H1 (cell line): ENCODE measurements around the gene BMP4. TPM values are rescaled to one million over a fixed set of nuclear protein-coding genes. Genes with fewer than 3 reads are reported as not detected.

ENCODE experiments used
- CTCF ChIA-PET: fragments of 300-600 bp; sonication (Branson Sonifier 250); formaldehyde crosslinking; loops from one replicate; lab custom pipeline; 2021; ENCODE audit not compliant: partially characterized antibody; lab: Charles Lee
- POLR2A ChIA-PET: fragments of 300-600 bp; sonication (Branson Sonifier 250); formaldehyde crosslinking; loops from one replicate; lab custom pipeline; 2021; ENCODE audit warnings: inconsistent platforms; ENCODE audit not compliant: partially characterized antibody; lab: Charles Lee
- DNase-seq, 2 experiments: peaks; one replicate each; pipeline versions ENCODE4 v3.0.0 to v3.0.0-alpha.2; 2010 to 2022; ENCODE audit warnings: low spot score in 2 of 2, low read depth in 1 of 2, mixed read lengths in 1 of 2
- FAIRE-seq: peaks from 2 replicates; lab custom pipeline; 2011; peaks lifted over from hg19 to GRCh38; lab: Jason Lieb, UNC
- H2AFZ ChIP-seq: 2 replicates; pipeline ENCODE4 v1.8.1; 2012; ENCODE audit warnings: low read length, inconsistent platforms
- H2AK5ac ChIP-seq: 2 replicates; pipeline ENCODE4 v1.6.1; 2013; ENCODE audit warnings: low read depth, low read length
- H2BK120ac ChIP-seq: replicated peaks from 2 replicates; pipeline ENCODE3; 2013; ENCODE audit warnings: low read depth, low read length, inconsistent platforms
- H2BK12ac ChIP-seq: 2 replicates; pipeline ENCODE4 v1.6.1; 2013; ENCODE audit warnings: low read depth, low read length
- H2BK15ac ChIP-seq: 2 replicates; pipeline ENCODE4 v1.6.1; 2013; ENCODE audit warnings: low read length
- H2BK20ac ChIP-seq: 2 replicates; pipeline ENCODE4 v1.6.1; 2013; ENCODE audit warnings: low read length
- H2BK5ac ChIP-seq: 2 replicates; pipeline ENCODE4 v1.6.1; 2013; ENCODE audit warnings: low read depth, low read length
- H3K14ac ChIP-seq: 2 replicates; pipeline ENCODE4 v1.6.1; 2013; ENCODE audit warnings: inconsistent platforms; ENCODE audit not compliant: insufficient read length
- H3K18ac ChIP-seq: 2 replicates; pipeline ENCODE4 v1.6.1; 2013; ENCODE audit warnings: low read length; ENCODE audit errors: extremely low read depth
- H3K23ac ChIP-seq: 2 replicates; pipeline ENCODE4 v1.6.1; 2013; ENCODE audit warnings: inconsistent platforms; ENCODE audit not compliant: insufficient read length
- H3K23me2 ChIP-seq: 2 replicates; pipeline ENCODE4 v1.6.1; 2013; ENCODE audit warnings: low read depth, low read length
- H3K27ac ChIP-seq: 2 replicates; pipeline ENCODE4 v1.6.1; 2011; ENCODE audit warnings: low read depth, low read length, inconsistent platforms
- H3K27me3 ChIP-seq, 4 experiments: replicated peaks in 1 of 4; 1 replicate in 1 of 4; 2 replicates in 3 of 4; pipeline versions ENCODE4 v1.6.1 to v1.8.1; 2011 to 2013; ENCODE audit warnings: low read length in 3 of 4, mild to moderate bottlenecking in 3 of 4, inconsistent platforms in 2 of 4, mixed read lengths in 2 of 4, moderate library complexity in 1 of 4; ENCODE audit not compliant: control insufficient read depth in 3 of 4, insufficient read depth in 3 of 4; ENCODE audit errors: extremely low read depth in 1 of 4
- H3K36me3 ChIP-seq, 4 experiments: 2 replicates each; pipeline versions ENCODE4 v1.6.1 to v1.8.1; 2011 to 2013; ENCODE audit warnings: mild to moderate bottlenecking in 4 of 4, low read length in 3 of 4, moderate library complexity in 2 of 4, control low read depth in 1 of 4, inconsistent platforms in 1 of 4; ENCODE audit not compliant: insufficient read depth in 4 of 4, control insufficient read depth in 2 of 4
- H3K4ac ChIP-seq: replicated peaks from 2 replicates; pipeline ENCODE3; 2013; ENCODE audit warnings: low read length, low read depth, mixed read lengths, inconsistent platforms; ENCODE audit not compliant: insufficient read length
- H3K4me1 ChIP-seq, 4 experiments: replicated peaks in 1 of 4; 1 replicate in 1 of 4; 2 replicates in 3 of 4; pipeline versions ENCODE4 v1.6.1 to v1.8.1; 2011 to 2013; ENCODE audit warnings: low read length in 3 of 4, inconsistent platforms in 2 of 4, mixed read lengths in 1 of 4; ENCODE audit not compliant: insufficient read depth in 4 of 4, control insufficient read depth in 3 of 4
- H3K4me2 ChIP-seq, 2 experiments: 2 replicates each; pipeline versions ENCODE4 v1.6.1 to v1.8.1; 2011 to 2013; ENCODE audit warnings: low read depth in 2 of 2, low read length in 2 of 2, control low read depth in 1 of 2, inconsistent platforms in 1 of 2, mild to moderate bottlenecking in 1 of 2; ENCODE audit not compliant: insufficient read depth in 1 of 2
- H3K4me3 ChIP-seq, 4 experiments: fragments of 200-600, 300-600 bp in 1 of 4; sonication (generic), shearing (Covaris generic), sonication (Bioruptor Twin) in 1 of 4; 2 replicates each; pipeline versions ENCODE4 v1.5.1 to v1.8.1; 2011 to 2016; ENCODE audit warnings: low read length in 4 of 4, low read depth in 3 of 4, control low read depth in 2 of 4, inconsistent platforms in 2 of 4, mild to moderate bottlenecking in 2 of 4, mixed read lengths in 1 of 4, moderate library complexity in 1 of 4; ENCODE audit not compliant: insufficient read depth in 2 of 4; ENCODE audit errors: extremely low read depth in 1 of 4
- H3K56ac ChIP-seq: replicated peaks from 2 replicates; pipeline ENCODE3; 2013; ENCODE audit warnings: low read depth, mild to moderate bottlenecking, mixed read lengths, low read length, inconsistent platforms; ENCODE audit not compliant: insufficient read length
- H3K79me1 ChIP-seq: 2 replicates; pipeline ENCODE4 v1.6.1; 2013; ENCODE audit warnings: low read depth, low read length, control low read depth
- H3K79me2 ChIP-seq, 2 experiments: 2 replicates each; pipeline versions ENCODE4 v1.6.1 to v1.8.1; 2012 to 2013; ENCODE audit warnings: low read length in 2 of 2, mild to moderate bottlenecking in 2 of 2, inconsistent platforms in 1 of 2; ENCODE audit not compliant: insufficient read depth in 2 of 2, control insufficient read depth in 1 of 2
- H3K9ac ChIP-seq, 4 experiments: replicated peaks in 1 of 4; 1 replicate in 1 of 4; 2 replicates in 3 of 4; pipeline versions ENCODE4 v1.6.1 to v1.8.1; 2011 to 2013; ENCODE audit warnings: low read depth in 3 of 4, low read length in 3 of 4, control low read depth in 2 of 4, mild to moderate bottlenecking in 2 of 4, moderate library complexity in 2 of 4, inconsistent platforms in 1 of 4; ENCODE audit errors: extremely low read depth in 1 of 4
- H3K9me3 ChIP-seq, 2 experiments: 2 replicates each; pipeline versions ENCODE4 v1.6.1 to v1.8.1; 2012 to 2013; ENCODE audit warnings: mild to moderate bottlenecking in 2 of 2, moderate library complexity in 2 of 2, control low read depth in 1 of 2, inconsistent platforms in 1 of 2, low read depth in 1 of 2, low read length in 1 of 2, mixed read lengths in 1 of 2; ENCODE audit not compliant: insufficient read depth in 2 of 2
- H4K20me1 ChIP-seq, 2 experiments: replicated peaks in 1 of 2; 2 replicates each; pipeline versions ENCODE3 to v1.8.1; 2011 to 2013; ENCODE audit warnings: inconsistent platforms in 2 of 2, low read length in 2 of 2, mild to moderate bottlenecking in 1 of 2; ENCODE audit not compliant: insufficient read depth in 2 of 2, control insufficient read depth in 1 of 2
- H4K5ac ChIP-seq: 2 replicates; pipeline ENCODE4 v1.6.1; 2013; ENCODE audit warnings: low read length, low read depth, mixed read lengths, inconsistent platforms; ENCODE audit not compliant: insufficient read length
- H4K8ac ChIP-seq: 2 replicates; pipeline ENCODE4 v1.8.0; 2013; ENCODE audit warnings: mild to moderate bottlenecking, moderate library complexity, low read length, inconsistent platforms; ENCODE audit not compliant: insufficient read depth; ENCODE audit errors: extremely low read depth
- H4K91ac ChIP-seq: replicated peaks from 2 replicates; pipeline ENCODE3; 2013; ENCODE audit warnings: low read length, mixed read lengths, inconsistent platforms; ENCODE audit not compliant: insufficient read length
- EZH2 ChIP-seq: fragments of 200-600 bp; sonication (generic); IDR thresholded peaks from 2 replicates; pipeline ENCODE4 v1.7.1; 2012; ENCODE audit warnings: low read depth, mild to moderate bottlenecking, moderate library complexity, low read length, inconsistent platforms; ENCODE audit not compliant: severe bottlenecking
- RAD21 ChIP-seq, 2 experiments: IDR thresholded peaks in 1 of 2; conservative IDR thresholded peaks in 1 of 2; 2 replicates each; pipeline ENCODE4 v1.6.1; 2011; ENCODE audit warnings: low read depth in 2 of 2, low read length in 2 of 2, improper control_type of control experiment in 1 of 2, inconsistent platforms in 1 of 2, mild to moderate bottlenecking in 1 of 2, moderate library complexity in 1 of 2
- WGBS, 2 experiments: shearing (Covaris generic) in 1 of 2; methylation state at CpG; one replicate each; pipeline versions ENCODE4 v1.1.6 to v1.1.7; 2013 to 2015; ENCODE audit warnings: low lambda C conversion rate in 2 of 2, mixed read lengths in 2 of 2, inconsistent platforms in 1 of 2, low coverage in 1 of 2, missing lambda C conversion rate in 1 of 2; ENCODE audit not compliant: insufficient replicate concordance in 2 of 2, insufficient coverage in 1 of 2, insufficient read length in 1 of 2; ENCODE audit errors: extremely low coverage in 1 of 2, missing lambda C conversion rate in 1 of 2; 5-methylcytosine and 5-hydroxymethylcytosine counted together
- polyA plus RNA-seq, 7 experiments: library from polyadenylated mRNA; depleted of rRNA in 3 of 7; stranded (reverse) in 5 of 7; unstranded in 2 of 7; fragments of >200 nt in 5 of 7; fragments of 200-250 nt in 2 of 7; gene quantifications; 1 replicate in 5 of 7; 2 replicates in 1 of 7; 4 replicates in 1 of 7; pipeline versions ENCODE4 v1.2.1 to v1.2.3, GENCODE V29; 2011 to 2013; ENCODE audit warnings: missing spikeins in 2 of 7, mixed read lengths in 2 of 7
- total RNA-seq: library from RNA; stranded (reverse); fragmentation: NEBNext Ultra II Directional; extraction: Animal tissue kit (Norgen Biotek cat#: 25700); gene quantifications from 2 replicates; pipeline ENCODE4 v1.2.1, GENCODE V29; 2021

The BMP4 gene
- total and polyA plus RNA-seq, 2 of the 8 experiments (the other 6 are each of a cell fraction or from before 2014, with no cell fraction given) = 2.3 to 5.4 TPM

- Histone ChIP-seq H3K27ac (no peak overlapping the region), H3K79me2 (no peaks in the 10 kb centered on the region), H3K9me3 (no peaks in the 10 kb centered on the region), H3K9ac (no peak overlapping the region), H4K8ac (no peak overlapping the region), H2BK12ac (no peak overlapping the region; the same call in 1 of the 2 replicates), H2BK20ac (no peak overlapping the region), H2BK5ac (no peak overlapping the region), H3K4me3 (peak overlapping the region; percentile 34 to 86 (median 55); a peak in 7 of 8 replicates), H4K20me1 (peaks cover 0 to 3% of the 10 kb centered on the region in 2 experiments), H3K36me3 (peaks cover 0 to 10% (median 2%) of the 10 kb centered on the region in 4 experiments; a peak in 2 of 8 replicates), H3K23ac (no peak overlapping the region), H4K91ac (no peak overlapping the region), H2AFZ (no peak overlapping the region), H3K14ac (no peak overlapping the region), H3K79me1 (no peaks in the 10 kb centered on the region), H2AK5ac (no peak overlapping the region), H3K56ac (no peak overlapping the region), H4K5ac (no peak overlapping the region), H2BK15ac (no peak overlapping the region), H3K4me1 (peaks cover 7 to 20% (median 16%) of the 10 kb centered on the region in 4 experiments), H3K27me3 (peaks cover 27 to 81% (median 70%) of the 10 kb centered on the region in 4 experiments), H3K4ac (no peak overlapping the region), H3K23me2 (peaks cover 49% of the 10 kb centered on the region), H3K4me2 (peak overlapping the region; percentile 94 to 99), H3K18ac (no peak overlapping the region), H2BK120ac (no peak overlapping the region)
- FAIRE-seq (no peak), DNase-seq (no peak)
- WGBS, 2 experiments = 19% methylated on average over 6 of the region's 6 CpGs; no CpG with 5 or more reads in 1 of the 2 experiments
- ChIA-PET CTCF (interaction anchor here (0.7 to 2.9 kb wide), 8 partner anchors 21 to 634 kb away, joined by 3 to 14 read pairs (median 3); no protein-coding TSS in a partner anchor), POLR2A (interaction anchor here (4.1 kb wide), 1 partner anchor 12 kb away, joined by 14 read pairs; no protein-coding TSS in a partner anchor)
- no peak for TF ChIP-seq RAD21 (IDR thresholded peaks at IDR 0.05 in 1 of 2, conservative IDR thresholded peaks at IDR 0.05 in 1 of 2; ENCODE audit: low read depth in 2 of 2, low read length in 2 of 2)
- TF ChIP-seq EZH2 = peak; percentile 71
Measured at GRCh38 chr14:53951243-53951626, 5.4 kb downstream of the BMP4 start.
